ENCODE data around the gene USP15.

The USP15 gene

GRCh38 chr12:62379723-62380045 is 119.5 kb downstream of the USP15 start:
- no peak for TF ChIP-seq CTCF (IDR thresholded peaks at IDR 0.05; ENCODE audit: insufficient read depth, low read length, poor library complexity, severe bottlenecking)
- H3K36me3 ChIP-seq (ENCODE audit: control insufficient read depth, insufficient read depth, low read length) = peaks cover 2% of the 10 kb centered on the region; the same call in 1 of the 2 replicates
- H3K27me3 ChIP-seq (replicated peaks; ENCODE audit: control insufficient read depth, insufficient read depth, low read length) = no peaks in the 10 kb centered on the region
- no peak for DNase-seq (ENCODE audit: extremely low read depth, insufficient read length)
- H3K4me3 ChIP-seq (replicated peaks; ENCODE audit: low read depth, low read length) = no peak overlapping the region

- TF ChIP-seq CTCF (IDR thresholded peaks at IDR 0.05; ENCODE audit: insufficient read depth, low read length, poor library complexity, severe bottlenecking) = no peak
- no peak overlapping the region for H3K4me3 ChIP-seq (replicated peaks; ENCODE audit: low read depth, low read length)
- no peaks in the 10 kb centered on the region for H3K27me3 ChIP-seq (replicated peaks; ENCODE audit: control insufficient read depth, insufficient read depth, low read length)
- H3K36me3 ChIP-seq (ENCODE audit: control insufficient read depth, insufficient read depth, low read length) = peaks cover 2% of the 10 kb centered on the region
- no peak for DNase-seq (ENCODE audit: extremely low read depth, insufficient read length)
Measured at GRCh38 chr12:62382526-62382925, 122.3 kb downstream of the USP15 start.

GRCh38 chr12:62396750-62397149 is 136.5 kb downstream of the USP15 start:
- DNase-seq (ENCODE audit: extremely low read depth, insufficient read length) = no peak
- TF ChIP-seq CTCF (IDR thresholded peaks at IDR 0.05; ENCODE audit: insufficient read depth, low read length, poor library complexity, severe bottlenecking) = no peak
- Histone ChIP-seq H3K27me3 (replicated peaks; ENCODE audit: control insufficient read depth, insufficient read depth, low read length) (no peaks in the 10 kb centered on the region), H3K36me3 (ENCODE audit: control insufficient read depth, insufficient read depth, low read length) (peaks cover 3% of the 10 kb centered on the region), H3K4me3 (replicated peaks; ENCODE audit: low read depth, low read length) (no peak overlapping the region)

- H3K36me3 ChIP-seq (ENCODE audit: control insufficient read depth, insufficient read depth, low read length) = peaks cover 3% of the 10 kb centered on the region
- no peaks in the 10 kb centered on the region for H3K27me3 ChIP-seq (replicated peaks; ENCODE audit: control insufficient read depth, insufficient read depth, low read length)
- TF ChIP-seq CTCF (IDR thresholded peaks at IDR 0.05; ENCODE audit: insufficient read depth, low read length, poor library complexity, severe bottlenecking) = no peak
- no peak overlapping the region for H3K4me3 ChIP-seq (replicated peaks; ENCODE audit: low read depth, low read length)
- no peak for DNase-seq (ENCODE audit: extremely low read depth, insufficient read length)
Measured at GRCh38 chr12:62400135-62400534, 139.9 kb downstream of the USP15 start.

- no peak for DNase-seq (ENCODE audit: extremely low read depth, insufficient read length)
- Histone ChIP-seq H3K4me3 (replicated peaks; ENCODE audit: low read depth, low read length) (no peak overlapping the region), H3K36me3 (ENCODE audit: control insufficient read depth, insufficient read depth, low read length) (peaks cover 3% of the 10 kb centered on the region), H3K27me3 (replicated peaks; ENCODE audit: control insufficient read depth, insufficient read depth, low read length) (no peaks in the 10 kb centered on the region)
- no peak for TF ChIP-seq CTCF (IDR thresholded peaks at IDR 0.05; ENCODE audit: insufficient read depth, low read length, poor library complexity, severe bottlenecking)
Measured at GRCh38 chr12:62401631-62402030, 141.4 kb downstream of the USP15 start.

GRCh38 chr12:62403031-62403430 is 142.8 kb downstream of the USP15 start:
- H3K36me3 ChIP-seq (ENCODE audit: control insufficient read depth, insufficient read depth, low read length) = peaks cover 1% of the 10 kb centered on the region
- no peak for DNase-seq (ENCODE audit: extremely low read depth, insufficient read length)

More at GRCh38 chr12:62403031-62403430, 142.8 kb downstream of the USP15 start:
- TF ChIP-seq CTCF (IDR thresholded peaks at IDR 0.05; ENCODE audit: insufficient read depth, low read length, poor library complexity, severe bottlenecking) = no peak
- Histone ChIP-seq H3K27me3 (replicated peaks; ENCODE audit: control insufficient read depth, insufficient read depth, low read length) (no peaks in the 10 kb centered on the region), H3K4me3 (replicated peaks; ENCODE audit: low read depth, low read length) (no peak overlapping the region)
